Calu3 (cell line): ENCODE data around the gene DYNC2H1. TPM values are rescaled to one million over a fixed set of nuclear protein-coding genes. Genes with fewer than 3 reads are reported as not detected.

ENCODE experiments used
- BruUV-seq: library from RNA; stranded (reverse); fragments of 400-500 nt; replicated peaks from 2 replicates; lab custom pipeline; 2021; lab: Mats Ljungman, UMichigan
- CTCF ChIA-PET: fragments of 300-600 bp; sonication (Branson Sonifier 250); formaldehyde crosslinking; loops from one replicate; lab custom pipeline; 2022; ENCODE audit warnings: antibody characterized with exemption; lab: Charles Lee
- DNase-seq: peaks from one replicate; pipeline ENCODE4 v3.0.0; 2022
- H3K27ac Mint-ChIP-seq: one replicate; pipeline ENCODE4 v1.8.0; 2022; ENCODE audit warnings: mixed read lengths; ENCODE audit not compliant: unreplicated experiment
- H3K27me3 Mint-ChIP-seq: one replicate; pipeline ENCODE4 v1.8.0; 2022; ENCODE audit warnings: mixed read lengths; ENCODE audit not compliant: unreplicated experiment
- H3K36me3 Mint-ChIP-seq: one replicate; pipeline ENCODE4 v1.8.0; 2022; ENCODE audit warnings: mild to moderate bottlenecking, moderate library complexity, mixed read lengths; ENCODE audit not compliant: insufficient read depth, unreplicated experiment
- H3K4me1 Mint-ChIP-seq: one replicate; pipeline ENCODE4 v1.8.0; 2022; ENCODE audit warnings: mild to moderate bottlenecking, low read depth, mixed read lengths; ENCODE audit not compliant: unreplicated experiment
- H3K4me3 Mint-ChIP-seq: one replicate; pipeline ENCODE4 v1.8.0; 2022; ENCODE audit warnings: mild to moderate bottlenecking, low read depth, moderate library complexity, mixed read lengths; ENCODE audit not compliant: unreplicated experiment
- H3K9me3 Mint-ChIP-seq: one replicate; pipeline ENCODE4 v1.8.0; 2022; ENCODE audit warnings: low read depth, mixed read lengths; ENCODE audit not compliant: unreplicated experiment
- CTCF ChIP-seq: fragments of 200-600 bp; IDR thresholded peaks from one replicate; pipeline ENCODE4 v1.8.0; 2022; ENCODE audit warnings: antibody characterized with exemption; ENCODE audit not compliant: unreplicated experiment
- intact Hi-C: fragments of 100-400 bp; cut with micrococcal nuclease; formaldehyde crosslinking; loops from one replicate; pipeline ENCODE4 v1.10.0; 2022; ENCODE audit not compliant: unreplicated experiment
- total RNA-seq: library from RNA; stranded (reverse); gene quantifications from 2 replicates; pipeline ENCODE4 v1.2.3, GENCODE V29; 2022

The DYNC2H1 gene
- total RNA-seq, 1 experiment from 2014 or later = 3.4 TPM

- TF ChIP-seq CTCF = no peak
- intact Hi-C loops = no loop called here
Observed at GRCh38 chr11:103398829-103399228, 289.6 kb downstream of the DYNC2H1 start.

DNA sequence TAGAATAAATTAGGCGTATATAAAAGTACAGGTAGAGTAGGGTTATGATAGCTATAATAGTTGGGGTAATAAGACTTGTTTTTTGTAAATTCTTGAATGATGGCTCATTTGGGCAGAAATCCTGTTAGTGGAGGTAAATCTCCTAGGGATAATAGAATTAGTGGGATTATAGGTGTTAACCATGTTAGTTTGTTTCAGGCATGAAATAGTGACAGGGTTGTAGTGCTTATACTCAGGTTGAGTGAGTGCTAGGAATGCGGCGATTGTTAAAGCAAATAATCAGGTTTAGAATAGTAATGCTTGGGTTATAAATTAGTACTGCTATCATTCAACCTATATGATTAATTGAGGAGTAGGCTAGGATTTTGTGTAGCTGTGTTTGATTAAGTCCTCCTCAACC is 297.1 kb downstream of the DYNC2H1 start:
- no TSS peak for BruUV-seq
- CTCF ChIA-PET = no interaction called here
- Mint-ChIP-seq H3K4me3 (no peak overlapping the region), H3K27ac (no peak overlapping the region), H3K9me3 (no peaks in the 10 kb centered on the region), H3K27me3 (no peaks in the 10 kb centered on the region), H3K36me3 (no peaks in the 10 kb centered on the region), H3K4me1 (no peaks in the 10 kb centered on the region)
- intact Hi-C loops = no loop called here
- DNase-seq = no peak
- TF ChIP-seq CTCF = no peak

More at GRCh38 chr11:103398829-103399228, 289.6 kb downstream of the DYNC2H1 start:
- CTCF ChIA-PET = no interaction called here
- DNase-seq = no peak
- H3K27ac Mint-ChIP-seq = no peak overlapping the region
- no TSS peak for BruUV-seq
- H3K27me3 Mint-ChIP-seq = no peaks in the 10 kb centered on the region
- no peak overlapping the region for H3K4me3 Mint-ChIP-seq
- H3K36me3 Mint-ChIP-seq = no peaks in the 10 kb centered on the region
- H3K9me3 Mint-ChIP-seq = no peaks in the 10 kb centered on the region
- no peaks in the 10 kb centered on the region for H3K4me1 Mint-ChIP-seq

DNA sequence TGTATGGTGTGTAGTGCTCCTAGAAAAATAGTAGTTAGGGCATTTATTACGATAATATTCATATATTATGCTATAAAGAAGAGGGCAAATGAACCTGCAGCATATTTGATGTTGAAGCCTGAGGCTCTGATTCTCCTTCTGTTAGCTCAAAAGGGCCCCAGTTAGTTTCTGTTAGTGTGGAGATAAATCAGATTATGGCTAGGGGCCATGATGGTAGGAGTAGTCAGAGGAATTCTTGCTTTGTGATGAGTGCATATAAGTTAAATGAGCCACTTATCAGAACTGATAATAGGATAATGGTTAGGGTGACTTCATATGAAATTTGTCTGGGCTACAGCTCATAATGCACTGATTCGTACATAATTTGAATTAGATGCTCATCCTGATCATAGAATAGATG is 298.4 kb downstream of the DYNC2H1 start:
- no peaks in the 10 kb centered on the region for H3K4me1 Mint-ChIP-seq
- no peak overlapping the region for H3K4me3 Mint-ChIP-seq
- TF ChIP-seq CTCF = no peak
- BruUV-seq = no TSS peak
- DNase-seq = no peak
- no peak overlapping the region for H3K27ac Mint-ChIP-seq
- no peaks in the 10 kb centered on the region for H3K36me3 Mint-ChIP-seq
- intact Hi-C loops = no loop called here
- H3K9me3 Mint-ChIP-seq = no peaks in the 10 kb centered on the region
- no peaks in the 10 kb centered on the region for H3K27me3 Mint-ChIP-seq
- CTCF ChIA-PET = no interaction called here

DNA sequence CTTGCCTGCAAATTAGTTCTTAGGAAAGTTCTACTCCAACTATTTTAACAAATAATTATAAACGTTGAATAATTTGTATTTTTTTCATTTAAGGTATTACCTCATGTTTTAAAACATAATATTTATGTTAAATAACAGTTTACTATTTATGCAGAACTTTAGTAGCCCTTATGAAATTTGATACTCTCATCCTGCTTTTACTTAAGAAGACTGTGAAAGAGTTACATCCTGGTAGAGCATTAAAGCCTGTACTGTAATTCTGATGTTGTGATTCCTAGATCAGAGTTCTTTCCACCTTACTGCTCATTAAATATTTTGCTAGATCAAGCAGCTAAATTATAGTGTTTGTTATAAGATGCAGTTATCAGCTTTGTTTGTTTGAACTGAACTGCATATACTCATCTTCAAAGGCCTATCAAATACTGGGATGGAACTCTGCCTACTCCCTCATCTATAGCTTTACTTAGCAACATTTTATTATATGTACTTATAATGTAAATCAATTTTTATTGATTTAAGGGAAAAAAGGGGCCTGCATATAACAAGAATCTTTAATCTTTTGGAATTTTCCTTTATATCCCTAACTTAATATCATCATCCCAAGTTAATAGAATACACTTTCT is 304.2 kb downstream of the DYNC2H1 start:
- no peak overlapping the region for H3K27ac Mint-ChIP-seq
- no peaks in the 10 kb centered on the region for H3K9me3 Mint-ChIP-seq
- no peak for DNase-seq
- TF ChIP-seq CTCF = no peak
- BruUV-seq = no TSS peak
- CTCF ChIA-PET = no interaction called here
- no peaks in the 10 kb centered on the region for H3K36me3 Mint-ChIP-seq
- no peaks in the 10 kb centered on the region for H3K4me1 Mint-ChIP-seq
- no peak overlapping the region for H3K4me3 Mint-ChIP-seq
- intact Hi-C loops = no loop called here
- no peaks in the 10 kb centered on the region for H3K27me3 Mint-ChIP-seq
